GM12878 (cell line): Measurements from ENCODE around the gene PPP2R3A. TPM values are rescaled to one million over a fixed set of nuclear protein-coding genes. Genes with fewer than 3 reads are reported as not detected.

ENCODE experiments used
- ATAC-seq: fragments of 200-7000 bp; cut with Tn5 transposase; 3 replicates; pipeline ENCODE4 v1.9.1; 2020; ENCODE audit warnings: mild to moderate bottlenecking, moderate library complexity
- BruUV-seq: library from RNA; stranded (reverse); fragments of 400-500 nt; replicated peaks from 2 replicates; lab custom pipeline; 2021; lab: Mats Ljungman, UMichigan
- CTCF ChIA-PET: fragments of 300-600 bp; sonication (Branson Sonifier 250); formaldehyde crosslinking; extraction: SDS; loops from one replicate; lab custom pipeline; 2021; ENCODE audit warnings: inconsistent platforms; lab: Yijun Ruan, JAX
- POLR2A ChIA-PET: fragments of 350-600 bp; formaldehyde crosslinking; extraction: SDS; loops from one replicate; lab custom pipeline; 2021; ENCODE audit warnings: inconsistent platforms; lab: Charles Lee
- RAD21 ChIA-PET: fragments of 300-600 bp; sonication (Branson Sonifier 250); formaldehyde crosslinking; loops from one replicate; lab custom pipeline; 2023; ENCODE audit warnings: antibody characterized with exemption; ENCODE audit not compliant: unreplicated experiment; lab: Charles Lee
- SMC1A ChIA-PET: fragments of 300-600 bp; sonication (Branson Sonifier 250); formaldehyde crosslinking; loops from one replicate; lab custom pipeline; 2023; ENCODE audit not compliant: unreplicated experiment, uncharacterized antibody; lab: Charles Lee
- DNase-seq: peaks from one replicate; pipeline ENCODE4 v3.0.0-alpha.2; 2011; ENCODE audit warnings: low read depth, low spot score
- FAIRE-seq: peaks from 3 replicates; lab custom pipeline; 2011; peaks lifted over from hg19 to GRCh38; lab: Jason Lieb, UNC
- H2AFZ ChIP-seq: 2 replicates; pipeline ENCODE4 v1.6.0; 2011; ENCODE audit warnings: low read depth, low read length, control low read depth; ENCODE audit not compliant: control insufficient read depth
- H3K27ac ChIP-seq: 2 replicates; pipeline ENCODE4 v1.5.1; 2011; ENCODE audit warnings: control low read depth; ENCODE audit not compliant: control insufficient read depth, insufficient read depth
- H3K27me3 ChIP-seq, 2 experiments: replicated peaks in 1 of 2; 2 replicates each; pipeline versions ENCODE4 v1.6.0 to v1.6.1; 2011; ENCODE audit warnings: low read length in 1 of 2; ENCODE audit not compliant: control insufficient read depth in 2 of 2, insufficient read depth in 2 of 2
- H3K36me3 ChIP-seq, 2 experiments: 2 replicates each; pipeline ENCODE4 v1.5.1; 2011; ENCODE audit warnings: low read length in 1 of 2; ENCODE audit not compliant: control insufficient read depth in 2 of 2, insufficient read depth in 2 of 2
- H3K4me1 ChIP-seq: 2 replicates; pipeline ENCODE4 v1.6.1; 2011; ENCODE audit warnings: mild to moderate bottlenecking, low read length, moderate library complexity, mixed read lengths; ENCODE audit not compliant: control insufficient read depth, insufficient read depth
- H3K4me2 ChIP-seq: 2 replicates; pipeline ENCODE4 v1.6.0; 2011; ENCODE audit warnings: control low read depth; ENCODE audit not compliant: control insufficient read depth, insufficient read depth
- H3K4me3 ChIP-seq: fragments of 200-600 bp; sonication (generic); 2 replicates; pipeline ENCODE4 v1.5.1; 2016
- H3K79me2 ChIP-seq: 2 replicates; pipeline ENCODE4 v1.6.0; 2011; ENCODE audit warnings: low read length; ENCODE audit not compliant: control insufficient read depth, insufficient read depth
- H3K9ac ChIP-seq: 2 replicates; pipeline ENCODE4 v1.8.0; 2011; ENCODE audit warnings: low read length, control low read depth, mixed read lengths; ENCODE audit not compliant: control insufficient read depth, insufficient read depth
- H3K9me3 ChIP-seq: replicated peaks from 3 replicates; pipeline ENCODE4 v1.5.1; 2011; ENCODE audit warnings: mild to moderate bottlenecking, low read length; ENCODE audit not compliant: control insufficient read depth, insufficient read depth
- H4K20me1 ChIP-seq: 2 replicates; pipeline ENCODE4 v1.6.0; 2011; ENCODE audit not compliant: control insufficient read depth, insufficient read depth
- HCFC1 ChIP-seq: fragments of 150-350 bp; IDR thresholded peaks from 2 replicates; pipeline ENCODE4 v1.6.1; 2014; ENCODE audit warnings: low read length
- HDGF ChIP-seq: fragments of 450-650 bp; IDR thresholded peaks from 2 replicates; pipeline ENCODE4 v1.6.1; 2016; ENCODE audit warnings: antibody characterized with exemption
- IRF4 ChIP-seq: IDR thresholded peaks from 2 replicates; pipeline ENCODE4 v1.6.1; 2011; ENCODE audit warnings: low read depth, low read length
- KLF5 ChIP-seq: fragments of 450-650 bp; IDR thresholded peaks from 2 replicates; pipeline ENCODE4 v1.6.1; 2014; ENCODE audit warnings: mild to moderate bottlenecking; ENCODE audit not compliant: partially characterized antibody
- MTA2 ChIP-seq: fragments of 450-650 bp; IDR thresholded peaks from 2 replicates; pipeline ENCODE4 v1.6.1; 2016; ENCODE audit warnings: low read depth, mild to moderate bottlenecking, moderate library complexity
- NR2C2 ChIP-seq: IDR thresholded peaks from 2 replicates; pipeline ENCODE4 v1.6.1; 2011; ENCODE audit warnings: borderline replicate concordance, low read depth; ENCODE audit not compliant: control insufficient read depth, insufficient read length
- POLR2A ChIP-seq: IDR thresholded peaks from 2 replicates; pipeline ENCODE4 v1.6.1; 2011; ENCODE audit warnings: low read depth, mild to moderate bottlenecking, low read length
- RUNX3 ChIP-seq: IDR thresholded peaks from 2 replicates; pipeline ENCODE4 v1.6.1; 2012; ENCODE audit warnings: low read length, inconsistent platforms
- SREBF1 ChIP-seq: IDR thresholded peaks from 2 replicates; pipeline ENCODE4 v1.6.1; 2012; ENCODE audit warnings: mild to moderate bottlenecking, low read length
- TCF3 ChIP-seq: IDR thresholded peaks from 2 replicates; pipeline ENCODE4 v1.6.1; 2012; ENCODE audit warnings: low read depth, mild to moderate bottlenecking, low read length, borderline replicate concordance; ENCODE audit not compliant: insufficient read depth
- USF1 ChIP-seq: IDR thresholded peaks from 2 replicates; pipeline ENCODE4 v1.6.1; 2011; ENCODE audit warnings: borderline replicate concordance, low read depth, mild to moderate bottlenecking, moderate library complexity, mixed read lengths, low read length; ENCODE audit not compliant: insufficient read depth; ENCODE audit errors: extremely low read length
- ZBTB40 ChIP-seq: fragments of 450-650 bp; IDR thresholded peaks from 2 replicates; pipeline ENCODE4 v1.6.1; 2016; ENCODE audit warnings: mild to moderate bottlenecking, moderate library complexity, borderline replicate concordance
- ZNF207 ChIP-seq: fragments of 450-650 bp; IDR thresholded peaks from 2 replicates; pipeline ENCODE4 v1.6.1; 2014; ENCODE audit warnings: antibody characterized with exemption, mild to moderate bottlenecking, borderline replicate concordance
- ZSCAN29 ChIP-seq: fragments of 450-650 bp; IDR thresholded peaks from 2 replicates; pipeline ENCODE4 v1.6.1; 2017; ENCODE audit warnings: mild to moderate bottlenecking, moderate library complexity
- WGBS: methylation state at CpG from one replicate; pipeline ENCODE4 v1.1.6; 2016; ENCODE audit warnings: low lambda C conversion rate; ENCODE audit not compliant: insufficient replicate concordance, insufficient coverage; ENCODE audit errors: missing lambda C conversion rate; 5-methylcytosine and 5-hydroxymethylcytosine counted together
- in situ Hi-C: fragments of 300-500 bp; cut with MboI; formaldehyde crosslinking; loops from 9 replicates; pipeline ENCODE4 v1.14.3; 2018; ENCODE audit warnings: mixed read lengths
- intact Hi-C: fragments of 100-400 bp; cut with micrococcal nuclease; formaldehyde crosslinking; loops from one replicate; pipeline ENCODE4 v1.14.2; 2022; ENCODE audit not compliant: unreplicated experiment
- polyA plus RNA-seq, 11 experiments: library from polyadenylated mRNA; depleted of rRNA in 4 of 11; unstranded in 6 of 11; stranded (reverse) in 5 of 11; fragments of >200 nt; fragmentation: Nextera tagmentation in 4 of 11; fragmentation: Illumina TruSeq in 1 of 11; extraction: Ambion mirVana in 4 of 11; extraction: Trizol in 1 of 11; gene quantifications; 1 replicate in 1 of 11; 2 replicates in 10 of 11; pipeline versions ENCODE4 v1.2.1 to v1.2.3, GENCODE V29; 2011 to 2016; ENCODE audit warnings: inconsistent platforms in 2 of 11, missing spikeins in 2 of 11, low read depth in 1 of 11
- total RNA-seq, 4 experiments: library from RNA; depleted of rRNA in 3 of 4; stranded (reverse); fragments of >200 nt in 3 of 4; fragmentation: Illumina TruSeq in 1 of 4; extraction: Trizol in 1 of 4; gene quantifications; 2 replicates each; pipeline versions ENCODE4 v1.2.1 to v1.2.3, GENCODE V29; 2013 to 2021

Gene PPP2R3A
- total and polyA plus RNA-seq, 10 of the 15 experiments (the other 5 are each of a cell fraction or from before 2014, with no cell fraction given) = under 0.01 to 0.16 (median 0.06) TPM; not detected in 5

DNA sequence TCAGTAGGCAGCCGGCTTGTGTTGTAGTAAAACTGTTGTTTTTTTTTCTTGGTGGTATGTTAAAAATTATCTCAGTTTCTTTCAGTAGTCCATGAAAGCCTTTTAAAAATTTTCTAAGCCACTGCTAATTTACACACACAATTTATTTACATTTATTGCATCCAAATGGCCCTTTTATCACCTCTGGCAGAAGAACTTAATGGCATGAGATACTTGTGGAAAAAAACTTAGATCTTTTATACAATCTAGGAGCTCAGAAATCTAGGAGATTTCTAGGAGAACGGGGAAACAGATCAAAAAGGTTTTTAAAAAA, 1.4 kb downstream of the PPP2R3A start:
- ATAC-seq (no peak), FAIRE-seq (no peak), DNase-seq (no peak)
- WGBS = 94% methylated on average over 2 of the region's 2 CpGs
- Histone ChIP-seq H3K4me1 (no peaks in the 10 kb centered on the region; the same call in 1 of the 2 replicates), H3K4me2 (no peak overlapping the region), H3K36me3 (no peaks in the 10 kb centered on the region), H3K9ac (no peak overlapping the region), H3K27me3 (peaks cover 0 to 5% of the 10 kb centered on the region in 2 experiments; a peak in 2 of 4 replicates), H2AFZ (no peak overlapping the region), H3K27ac (no peak overlapping the region), H3K9me3 (no peaks in the 10 kb centered on the region; the same call in 2 of the 3 replicates), H3K79me2 (no peaks in the 10 kb centered on the region), H4K20me1 (no peaks in the 10 kb centered on the region), H3K4me3 (no peak overlapping the region)
- RAD21 ChIA-PET = no interaction called here
- SMC1A ChIA-PET = interaction anchor here (0.6 kb wide), 1 partner anchor 93 kb away, joined by 3 read pairs; no protein-coding TSS in a partner anchor
- intact Hi-C loops = no loop called here
- no peak for TF ChIP-seq HCFC1
- no peak for TF ChIP-seq ZBTB40
- no peak for TF ChIP-seq RUNX3
- in situ Hi-C loops = no loop called here
- CTCF ChIA-PET = no interaction called here
- no TSS peak for BruUV-seq
- POLR2A ChIA-PET = no interaction called here

GRCh38 chr3:135967867-135968266, 2.3 kb downstream of the PPP2R3A start:
- POLR2A ChIA-PET = no interaction called here
- H3K4me2 ChIP-seq = no peak overlapping the region
- in situ Hi-C loops = no loop called here
- H3K27ac ChIP-seq = no peak overlapping the region
- H3K27me3 ChIP-seq = peaks cover 0 to 5% of the 10 kb centered on the region in 2 experiments; a peak in 2 of 4 replicates
- no peak for FAIRE-seq
- CTCF ChIA-PET = no interaction called here
- H3K4me3 ChIP-seq = no peak overlapping the region
- no peaks in the 10 kb centered on the region; the same call in 2 of the 3 replicates for H3K9me3 ChIP-seq
- no peaks in the 10 kb centered on the region for H3K36me3 ChIP-seq
- SMC1A ChIA-PET = no interaction called here
- no peak overlapping the region for H2AFZ ChIP-seq
- ATAC-seq = no peak
- intact Hi-C loops = no loop called here
- RAD21 ChIA-PET = no interaction called here
- 31% methylated on average over 4 of the region's 4 CpGs for WGBS
- H3K9ac ChIP-seq = no peak overlapping the region
- H3K79me2 ChIP-seq = no peaks in the 10 kb centered on the region
- H3K4me1 ChIP-seq = no peaks in the 10 kb centered on the region; the same call in 1 of the 2 replicates
- DNase-seq = no peak
- no peaks in the 10 kb centered on the region for H4K20me1 ChIP-seq
- no TSS peak for BruUV-seq
- TF ChIP-seq NR2C2 (no peak), ZSCAN29 (no peak), HDGF (no peak), MTA2 (no peak), ZNF207 (no peak), POLR2A (no peak), SREBF1 (no peak), TCF3 (no peak), IRF4 (no peak), USF1 (no peak), KLF5 (no peak)
